Measurements from ENCODE around the gene NINL. TPM values are rescaled to one million over a fixed set of nuclear protein-coding genes. Genes with fewer than 3 reads are reported as not detected.
"Not testable (repeated sequence)": the region's sequence is repeated elsewhere in the genome, so short reads cannot be mapped to it uniquely, and the experiment has no call there.

The NINL gene
- total RNA-seq, 2 experiments from 2014 or later = 2.5 to 2.8 TPM

DNA sequence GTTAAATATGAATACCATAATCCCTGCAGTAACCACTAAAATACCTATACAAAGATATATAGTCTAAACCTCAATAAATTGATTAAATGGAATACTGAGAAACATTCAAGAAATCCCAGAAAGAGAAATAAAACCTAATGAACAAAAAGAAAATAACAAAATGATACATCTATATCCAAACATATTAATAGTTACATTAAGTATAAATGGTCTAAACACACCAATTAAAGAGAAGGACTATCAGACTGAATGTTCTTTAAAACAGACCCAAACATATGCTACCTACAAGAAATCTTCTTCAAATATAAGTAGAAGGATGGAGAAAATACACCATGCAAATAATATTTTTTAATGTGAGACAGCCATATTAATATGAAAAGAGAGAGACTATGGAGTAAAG lies 22.0 kb downstream of the NINL start:
- Mint-ChIP-seq H3K27ac (no peak overlapping the region), H3K4me1 (peaks cover 4% of the 10 kb centered on the region), H3K4me3 (no peak overlapping the region), H3K27me3 (no peaks in the 10 kb centered on the region), H3K36me3 (ENCODE audit: low read depth) (peaks cover 3% of the 10 kb centered on the region), H3K9me3 (peaks cover 2% of the 10 kb centered on the region)
- ChIA-PET POLR2A (no interaction called here), CTCF (no interaction called here)
- no peak for DNase-seq

DNA sequence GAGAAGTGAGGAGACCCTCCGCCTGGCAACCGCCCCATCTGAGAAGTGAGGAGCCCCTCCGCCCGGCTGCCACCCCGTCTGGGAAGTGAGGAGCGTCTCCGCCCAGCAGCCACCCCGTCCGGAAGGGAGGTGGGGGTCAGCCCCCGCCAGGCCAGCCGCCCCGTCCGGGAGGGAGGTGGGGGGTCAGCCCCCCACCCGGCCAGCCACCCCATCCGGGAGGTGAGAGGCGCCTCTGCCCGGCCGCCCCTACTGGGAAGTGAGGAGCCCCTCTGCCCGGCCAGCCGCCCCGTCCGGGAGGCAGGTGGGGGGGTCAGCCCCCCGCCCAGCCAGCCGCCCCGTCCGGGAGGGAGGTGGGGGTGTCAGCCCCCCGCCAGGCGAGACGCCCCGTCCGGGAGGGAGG lies 23.6 kb downstream of the NINL start:
- H3K36me3 Mint-ChIP-seq (ENCODE audit: low read depth) = not testable (repeated sequence)

DNA sequence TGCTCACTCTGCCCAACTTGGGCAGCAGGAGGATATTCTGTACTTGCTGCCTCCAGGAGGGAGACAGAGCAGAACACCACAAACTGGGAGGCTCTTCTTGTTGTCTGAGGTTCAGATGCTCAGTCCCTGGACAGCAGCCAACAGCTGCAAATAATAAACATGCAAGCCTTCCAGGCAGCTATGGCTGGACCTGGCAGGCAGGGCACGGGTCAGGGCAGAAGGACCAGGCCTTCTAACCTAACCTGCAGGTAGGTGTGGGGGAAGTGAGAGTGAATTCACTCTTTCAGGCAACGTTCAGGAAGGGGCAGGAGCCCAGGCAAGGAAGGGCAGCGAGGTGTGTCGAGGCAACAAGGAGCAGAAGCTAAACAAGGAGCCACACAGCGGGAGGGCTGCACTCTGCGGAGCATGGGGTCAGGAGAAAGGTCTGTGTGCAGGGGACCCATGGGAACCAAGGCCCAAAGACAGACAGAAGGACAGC lies 31.5 kb downstream of the NINL start:
- POLR2A ChIA-PET = no interaction called here
- Mint-ChIP-seq H3K4me3 (no peak overlapping the region), H3K27me3 (no peaks in the 10 kb centered on the region), H3K36me3 (ENCODE audit: low read depth) (no peaks in the 10 kb centered on the region), H3K27ac (no peak overlapping the region), H3K9me3 (no peaks in the 10 kb centered on the region), H3K4me1 (no peaks in the 10 kb centered on the region)
- CTCF ChIA-PET = no interaction called here
- no peak for DNase-seq

More for the DNA sequence above, 23.6 kb downstream of the NINL start:
- H3K9me3 Mint-ChIP-seq, CTCF ChIA-PET, POLR2A ChIA-PET, H3K27ac Mint-ChIP-seq, H3K4me1 Mint-ChIP-seq, DNase-seq, H3K4me3 Mint-ChIP-seq, H3K27me3 Mint-ChIP-seq: not testable (repeated sequence)

DNA sequence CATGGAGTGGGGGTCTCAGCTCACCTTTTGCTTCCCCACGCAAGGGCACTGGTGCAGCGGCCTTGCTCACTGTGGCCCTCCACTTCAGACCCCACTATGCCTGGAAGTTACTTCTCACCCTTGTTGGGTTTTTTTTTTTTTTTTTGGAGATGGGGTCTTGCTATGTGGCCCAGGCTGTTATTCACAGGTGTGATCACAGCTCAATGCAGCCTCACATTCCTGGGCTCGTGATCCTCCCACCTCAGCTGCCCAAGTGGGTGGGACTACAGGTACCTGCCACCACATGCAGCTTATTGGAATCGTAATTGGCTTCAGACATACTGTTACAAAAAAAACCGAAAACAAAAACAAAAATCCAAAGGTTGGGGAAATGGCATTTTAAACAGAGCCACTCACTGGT lies 32.4 kb downstream of the NINL start:
- H3K4me3 Mint-ChIP-seq = no peak overlapping the region
- CTCF ChIA-PET = no interaction called here
- no peaks in the 10 kb centered on the region for H3K4me1 Mint-ChIP-seq

DNA sequence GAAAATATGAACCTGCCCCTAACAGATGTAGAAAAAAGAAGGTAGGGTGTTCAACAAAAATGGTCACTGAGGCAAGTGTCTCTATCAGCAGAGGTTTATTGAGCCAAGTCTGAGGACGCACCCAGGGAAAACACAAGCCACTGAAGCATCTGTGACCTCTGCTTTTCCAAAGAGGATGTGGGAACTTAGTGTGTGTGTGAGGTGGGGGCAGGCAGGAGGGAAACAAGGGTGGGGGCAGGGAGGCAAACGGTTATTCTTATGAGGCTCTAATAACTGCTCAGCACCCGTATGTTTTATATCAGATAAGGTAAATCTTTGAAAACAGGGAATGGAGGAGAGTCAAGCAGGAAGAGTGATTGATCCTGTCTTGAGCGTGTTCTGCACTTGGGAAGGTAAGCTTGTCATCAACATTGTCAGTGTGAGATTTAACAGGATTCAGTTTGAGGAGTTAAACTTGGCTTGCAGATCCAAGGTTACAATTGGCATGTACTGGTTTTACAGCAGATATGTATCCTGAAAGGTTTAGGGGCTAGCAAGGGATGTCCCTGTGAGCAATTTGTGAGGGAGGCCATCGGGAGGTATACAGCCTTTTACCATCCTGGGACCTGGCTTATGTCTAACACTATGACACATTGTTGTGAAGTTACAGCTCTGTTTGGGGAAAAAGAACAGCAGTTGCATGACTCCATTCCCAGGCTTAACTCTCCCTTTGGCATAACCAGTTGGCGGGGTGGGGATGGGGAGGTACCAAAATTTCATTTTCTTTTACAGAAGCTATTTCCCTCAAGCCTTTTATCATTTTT lies 33.7 kb downstream of the NINL start:
- Mint-ChIP-seq H3K4me1 (no peaks in the 10 kb centered on the region), H3K27me3 (no peaks in the 10 kb centered on the region), H3K9me3 (no peaks in the 10 kb centered on the region), H3K4me3 (no peak overlapping the region), H3K36me3 (ENCODE audit: low read depth) (no peaks in the 10 kb centered on the region), H3K27ac (no peak overlapping the region)
- CTCF ChIA-PET = no interaction called here
- no peak for DNase-seq
- POLR2A ChIA-PET = no interaction called here

More for the DNA sequence above, 32.4 kb downstream of the NINL start:
- no peak for DNase-seq
- Mint-ChIP-seq H3K36me3 (ENCODE audit: low read depth) (no peaks in the 10 kb centered on the region), H3K27ac (no peak overlapping the region), H3K27me3 (no peaks in the 10 kb centered on the region), H3K9me3 (no peaks in the 10 kb centered on the region)
- POLR2A ChIA-PET = no interaction called here

DNA sequence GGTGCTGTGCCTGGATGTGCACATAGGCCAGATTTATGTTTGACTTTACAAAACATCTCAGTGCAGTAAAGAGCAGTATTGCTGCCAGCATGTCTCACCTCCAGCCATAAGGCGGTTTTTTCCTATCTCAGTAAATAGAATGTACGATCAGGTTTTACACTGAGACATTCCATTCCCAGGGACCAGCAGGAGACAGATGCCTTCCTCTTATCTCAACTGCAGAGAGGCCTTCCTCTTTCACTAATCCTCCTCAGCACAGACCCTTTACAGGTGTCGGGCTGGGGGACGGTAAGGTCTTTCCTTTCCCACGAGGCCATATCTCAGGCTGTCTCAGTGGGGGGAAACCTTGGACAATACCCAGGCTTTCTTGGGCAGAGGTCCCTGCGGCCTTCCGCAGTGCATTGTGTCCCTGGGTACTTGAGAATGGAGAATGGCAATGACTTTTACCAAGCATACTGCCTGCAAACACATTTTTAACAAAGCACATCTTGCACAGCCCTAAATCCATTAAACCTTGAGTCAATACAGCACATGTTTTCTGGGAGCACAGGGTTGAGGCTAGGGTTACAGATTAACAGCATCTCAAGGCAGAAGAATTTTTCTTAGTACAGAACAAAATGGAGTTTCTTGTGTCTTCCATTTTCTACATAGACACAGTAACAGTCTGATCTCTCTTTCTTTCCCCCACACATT lies 34.5 kb downstream of the NINL start:
- H3K9me3 Mint-ChIP-seq; POLR2A ChIA-PET; CTCF ChIA-PET; H3K36me3 Mint-ChIP-seq (ENCODE audit: low read depth); DNase-seq; H3K4me1 Mint-ChIP-seq; H3K27ac Mint-ChIP-seq; H3K27me3 Mint-ChIP-seq; H3K4me3 Mint-ChIP-seq: not testable (repeated sequence)

DNA sequence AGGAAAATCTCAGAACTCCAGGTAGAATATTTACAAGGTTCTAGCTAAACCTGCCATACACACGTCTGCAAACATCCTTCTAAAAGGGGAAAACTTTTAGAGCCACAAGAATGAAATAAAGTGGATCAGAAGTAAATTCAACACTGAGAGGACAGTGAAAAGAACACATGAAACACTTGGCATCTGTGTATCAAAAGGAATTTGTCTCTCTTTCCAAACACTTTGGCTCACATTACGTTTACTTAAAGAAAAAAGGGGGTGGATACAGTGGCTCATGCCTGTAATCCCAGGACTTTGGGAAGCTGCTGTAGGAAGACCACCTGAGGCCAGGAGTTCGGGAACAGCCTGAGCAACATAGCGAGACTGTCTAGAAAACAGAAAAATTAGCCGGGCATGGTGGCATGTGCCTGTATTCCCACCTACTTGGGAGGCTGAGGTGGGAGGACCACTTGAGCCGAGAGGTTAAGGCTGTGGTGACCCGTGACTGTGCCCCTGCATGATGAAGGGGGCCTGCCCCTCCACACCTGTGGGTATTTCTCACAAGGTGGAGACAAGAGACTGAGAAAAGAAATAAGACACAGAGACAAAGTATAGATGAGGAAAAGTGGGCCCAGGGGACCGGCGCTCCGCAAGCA lies 35.4 kb downstream of the NINL start:
- Mint-ChIP-seq H3K27ac (no peak overlapping the region), H3K4me3 (no peak overlapping the region), H3K9me3 (no peaks in the 10 kb centered on the region), H3K4me1 (no peaks in the 10 kb centered on the region), H3K36me3 (ENCODE audit: low read depth) (no peaks in the 10 kb centered on the region), H3K27me3 (no peaks in the 10 kb centered on the region)
- ChIA-PET POLR2A (no interaction called here), CTCF (no interaction called here)
- no peak for DNase-seq

DNA sequence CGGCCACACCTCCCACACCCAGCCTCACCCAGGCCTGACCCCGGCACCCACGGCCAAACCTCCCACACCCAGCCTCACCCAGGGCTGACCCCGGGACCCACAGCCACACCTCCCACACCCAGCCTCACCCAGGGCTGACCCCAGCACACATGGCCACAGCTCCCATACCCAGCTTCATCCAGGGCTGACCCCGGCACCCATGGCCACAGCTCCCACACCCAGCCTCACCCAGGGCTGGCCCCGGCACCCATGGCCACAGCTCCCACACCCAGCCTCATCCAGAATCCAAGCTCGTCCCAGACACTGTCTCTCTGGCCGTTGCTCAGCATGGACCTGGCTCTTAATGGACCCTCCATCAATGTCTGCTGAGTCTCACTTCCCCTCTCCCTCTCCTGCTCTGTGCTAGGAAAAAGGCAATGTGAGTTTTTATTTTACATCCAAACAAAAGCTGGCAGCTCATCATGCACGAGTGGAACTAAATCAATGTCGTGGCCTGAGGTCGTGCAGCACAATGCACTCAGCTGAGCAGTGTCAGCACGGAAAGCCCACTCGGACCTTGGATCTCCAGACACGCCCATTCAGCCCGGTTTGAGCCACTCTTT lies 36.1 kb downstream of the NINL start:
- no peak for DNase-seq
- ChIA-PET CTCF (no interaction called here), POLR2A (no interaction called here)
- no peaks in the 10 kb centered on the region for H3K27me3 Mint-ChIP-seq
- H3K4me3 Mint-ChIP-seq = no peak overlapping the region
- H3K4me1 Mint-ChIP-seq = no peaks in the 10 kb centered on the region
- H3K36me3 Mint-ChIP-seq (ENCODE audit: low read depth) = no peaks in the 10 kb centered on the region
- H3K9me3 Mint-ChIP-seq = no peaks in the 10 kb centered on the region
- no peak overlapping the region for H3K27ac Mint-ChIP-seq

DNA sequence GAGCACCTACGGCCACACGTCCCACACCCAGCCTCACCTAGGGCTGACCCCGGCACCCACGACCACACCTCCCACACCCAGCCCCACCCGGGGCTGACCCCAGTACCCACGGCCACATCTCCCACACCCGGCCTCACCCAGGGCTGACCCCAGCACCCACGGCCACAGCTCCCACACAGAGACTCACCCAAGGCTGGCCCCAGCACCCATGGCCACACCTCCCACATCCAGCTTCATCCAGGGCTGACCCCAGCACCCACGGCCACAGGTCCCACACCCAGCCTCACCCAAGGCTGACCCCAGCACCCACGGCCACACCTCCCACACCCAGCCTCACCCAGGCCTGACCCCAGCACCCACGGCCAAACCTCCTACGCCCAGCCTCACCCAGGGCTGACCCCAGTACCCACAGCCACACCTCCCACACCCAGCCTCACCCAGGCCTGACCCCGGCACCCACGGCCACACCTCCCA lies 36.7 kb downstream of the NINL start:
- Mint-ChIP-seq H3K9me3 (no peaks in the 10 kb centered on the region), H3K27me3 (no peaks in the 10 kb centered on the region), H3K36me3 (ENCODE audit: low read depth) (no peaks in the 10 kb centered on the region), H3K27ac (no peak overlapping the region), H3K4me3 (no peak overlapping the region), H3K4me1 (no peaks in the 10 kb centered on the region)
- no peak for DNase-seq
- ChIA-PET CTCF (no interaction called here), POLR2A (no interaction called here)

DNA sequence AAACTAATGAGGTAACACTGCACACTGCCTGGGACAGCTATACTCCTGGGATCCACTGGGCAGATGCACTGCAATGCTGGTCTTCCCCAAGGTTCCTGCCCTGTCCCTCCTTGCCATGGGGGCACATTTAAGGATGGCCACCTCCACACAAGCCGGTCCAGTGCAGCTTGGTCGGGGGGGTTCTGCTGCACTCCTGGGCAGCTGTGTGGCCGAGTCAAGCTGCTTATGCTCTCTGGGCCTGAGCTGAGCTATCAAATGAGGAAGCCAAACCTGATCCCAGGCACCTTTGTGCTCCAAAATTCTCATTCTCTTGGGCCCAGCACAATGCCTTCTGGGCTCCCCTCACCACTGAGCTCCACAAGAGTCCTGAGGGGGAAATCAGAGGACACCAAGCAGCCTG lies 37.3 kb downstream of the NINL start:
- Mint-ChIP-seq H3K9me3 (no peaks in the 10 kb centered on the region), H3K4me1 (no peaks in the 10 kb centered on the region), H3K4me3 (no peak overlapping the region), H3K36me3 (ENCODE audit: low read depth) (no peaks in the 10 kb centered on the region), H3K27me3 (no peaks in the 10 kb centered on the region), H3K27ac (no peak overlapping the region)
- ChIA-PET POLR2A (no interaction called here), CTCF (no interaction called here)
- no peak for DNase-seq

DNA sequence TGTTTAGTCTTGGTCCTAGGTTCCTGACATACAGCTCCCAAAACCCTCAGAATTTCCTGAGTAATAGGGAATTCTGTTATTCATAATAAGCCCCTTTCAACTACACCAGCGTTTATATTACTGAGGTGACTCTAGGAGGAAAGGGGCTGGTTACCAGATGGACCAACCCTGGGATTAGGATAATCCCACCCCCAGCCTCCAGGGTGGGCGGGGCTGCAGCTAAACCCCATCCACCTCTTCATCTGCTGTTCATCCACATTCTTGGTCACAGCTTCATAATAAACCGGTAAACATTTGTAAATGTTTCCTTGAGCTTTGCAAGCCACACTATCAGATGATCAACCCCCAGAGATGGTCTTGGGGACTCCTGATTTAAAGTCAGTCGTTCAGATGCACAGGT lies 38.3 kb downstream of the NINL start:
- CTCF ChIA-PET = no interaction called here
- H3K4me3 Mint-ChIP-seq = no peak overlapping the region
- H3K9me3 Mint-ChIP-seq = no peaks in the 10 kb centered on the region
- DNase-seq = no peak
- H3K4me1 Mint-ChIP-seq = no peaks in the 10 kb centered on the region
- H3K36me3 Mint-ChIP-seq (ENCODE audit: low read depth) = no peaks in the 10 kb centered on the region
- no peaks in the 10 kb centered on the region for H3K27me3 Mint-ChIP-seq
- no peak overlapping the region for H3K27ac Mint-ChIP-seq
- POLR2A ChIA-PET = no interaction called here

DNA sequence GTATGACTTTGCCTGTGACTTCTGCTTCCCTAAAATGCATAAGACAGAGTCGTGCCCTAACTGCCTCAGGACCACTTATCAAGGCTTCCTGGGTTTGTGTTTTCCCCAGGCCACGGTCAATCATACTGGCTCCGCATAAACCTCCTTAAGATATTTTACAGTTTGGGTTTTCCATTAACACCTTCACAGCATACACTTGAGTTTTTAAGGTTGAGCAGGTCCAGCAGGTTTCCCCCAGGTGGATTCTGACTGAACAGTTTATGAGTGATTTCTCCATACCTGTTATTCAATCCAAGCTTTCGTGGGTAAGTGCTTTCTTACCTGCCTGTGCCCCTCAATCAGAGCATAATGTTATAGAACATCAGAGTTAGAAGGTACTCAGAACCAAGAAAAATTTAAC lies 39.3 kb downstream of the NINL start:
- DNase-seq = no peak
- no peaks in the 10 kb centered on the region for H3K9me3 Mint-ChIP-seq
- POLR2A ChIA-PET = no interaction called here
- no peak overlapping the region for H3K4me3 Mint-ChIP-seq
- H3K27me3 Mint-ChIP-seq = no peaks in the 10 kb centered on the region
- no peaks in the 10 kb centered on the region for H3K36me3 Mint-ChIP-seq (ENCODE audit: low read depth)
- no peak overlapping the region for H3K27ac Mint-ChIP-seq
- CTCF ChIA-PET = no interaction called here
- no peaks in the 10 kb centered on the region for H3K4me1 Mint-ChIP-seq

DNA sequence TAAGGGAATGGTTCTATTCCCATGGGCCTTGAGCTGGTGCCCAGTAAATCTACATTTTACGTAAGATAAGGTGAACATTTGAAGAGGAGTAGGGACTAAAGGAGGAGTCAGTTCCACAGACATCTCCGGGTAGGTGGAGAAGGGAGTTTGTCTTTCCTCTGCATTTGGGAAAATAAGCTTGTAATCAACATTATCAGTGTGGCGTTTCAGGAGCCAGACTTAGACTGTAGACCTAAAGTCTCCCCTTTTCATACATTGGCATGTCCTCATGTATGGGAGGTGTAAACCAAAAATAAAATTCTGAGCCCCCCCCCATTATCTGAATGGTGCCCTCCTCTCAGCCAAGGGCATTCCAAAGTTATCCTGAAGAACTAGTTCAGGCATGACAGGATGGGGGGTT lies 40.2 kb downstream of the NINL start:
- Mint-ChIP-seq H3K27me3 (no peaks in the 10 kb centered on the region), H3K4me1 (no peaks in the 10 kb centered on the region), H3K4me3 (no peak overlapping the region), H3K36me3 (ENCODE audit: low read depth) (no peaks in the 10 kb centered on the region), H3K9me3 (no peaks in the 10 kb centered on the region), H3K27ac (no peak overlapping the region)
- POLR2A ChIA-PET = no interaction called here
- CTCF ChIA-PET = no interaction called here
- no peak for DNase-seq

Measured in activated CD4-positive, alpha-beta memory T cell treated with anti-CD3 and anti-CD28 coated beads, Interleukin-2, amount 10 ng/mL, durations not matched to agents 7 days and 5 days (primary cell).